Activated naive CD8-positive, alpha-beta T cell treated with anti-CD3 and anti-CD28 coated beads, Interleukin-2, amount 10 ng/mL, durations not matched to agents 7 days and 5 days (primary cell): ENCODE results near the gene PPM1K. TPM values are rescaled to one million over a fixed set of nuclear protein-coding genes. Genes with fewer than 3 reads are reported as not detected.

Experiments used
- ATAC-seq: fragments of 150-1000 bp; cut with Tn5 transposase; one replicate; pipeline ENCODE4 v1.10.0; 2021; ENCODE audit warnings: low read depth, moderate library complexity
- POLR2A ChIA-PET: fragments of 350-600 bp; sonication (Branson Sonifier 250); formaldehyde crosslinking; loops from one replicate; lab custom pipeline; 2021; ENCODE audit warnings: antibody characterized with exemption; lab: Charles Lee
- DNase-seq: peaks from one replicate; pipeline ENCODE4 v3.0.0; 2021
- H3K27ac Mint-ChIP-seq: one replicate; pipeline ENCODE4 v1.8.0; 2022; ENCODE audit warnings: mild to moderate bottlenecking, mixed read lengths
- H3K27me3 Mint-ChIP-seq: one replicate; pipeline ENCODE4 v1.8.0; 2022; ENCODE audit warnings: mild to moderate bottlenecking, moderate library complexity, mixed read lengths
- H3K36me3 Mint-ChIP-seq: one replicate; pipeline ENCODE4 v1.8.0; 2021; ENCODE audit warnings: mild to moderate bottlenecking, mixed read lengths
- H3K4me1 Mint-ChIP-seq: one replicate; pipeline ENCODE4 v1.8.0; 2021; ENCODE audit warnings: mixed read lengths
- H3K4me3 Mint-ChIP-seq: one replicate; pipeline ENCODE4 v1.8.0; 2022; ENCODE audit warnings: mild to moderate bottlenecking, moderate library complexity, mixed read lengths
- H3K9me3 Mint-ChIP-seq: one replicate; pipeline ENCODE4 v1.8.0; 2021; ENCODE audit warnings: mixed read lengths
- total RNA-seq, 2 experiments: library from RNA; stranded (reverse); gene quantifications; one replicate each; pipeline ENCODE4 v1.2.3, GENCODE V29; 2021

PPM1K gene
- total RNA-seq, 2 experiments from 2014 or later, result 81.4 to 82.7 TPM

GRCh38 chr4:88264336-88264735 lies 20.0 kb downstream of the PPM1K start:
- no peak for DNase-seq
- no peak overlapping the region for H3K4me3 Mint-ChIP-seq
- no peak overlapping the region for H3K27ac Mint-ChIP-seq
- POLR2A ChIA-PET, result interaction anchor here (1.1 to 1.6 kb wide), 2 partner anchors 19 to 20 kb away, joined by 4 read pairs; partner anchors contain the start of gene PPM1K
- ATAC-seq, result no peak
- peaks cover 1% of the 10 kb centered on the region for H3K4me1 Mint-ChIP-seq
- peaks cover 40% of the 10 kb centered on the region for H3K36me3 Mint-ChIP-seq
- H3K27me3 Mint-ChIP-seq, result no peaks in the 10 kb centered on the region
- H3K9me3 Mint-ChIP-seq, result no peaks in the 10 kb centered on the region

GRCh38 chr4:88257726-88258125 lies 26.6 kb downstream of the PPM1K start:
- Mint-ChIP-seq H3K4me3 (no peak overlapping the region), H3K9me3 (no peaks in the 10 kb centered on the region), H3K36me3 (peaks cover 22% of the 10 kb centered on the region), H3K27me3 (no peaks in the 10 kb centered on the region), H3K27ac (no peak overlapping the region), H3K4me1 (peaks cover 1% of the 10 kb centered on the region)
- ATAC-seq (no peak), DNase-seq (no peak)
- POLR2A ChIA-PET, result no interaction called here

- POLR2A ChIA-PET, result interaction anchor here (1.2 kb wide), 1 partner anchor 8 kb away, joined by 4 read pairs; no protein-coding TSS in a partner anchor
- no peak for DNase-seq
- no peak overlapping the region for H3K27ac Mint-ChIP-seq
- no peaks in the 10 kb centered on the region for H3K27me3 Mint-ChIP-seq
- no peak for ATAC-seq
- no peak overlapping the region for H3K4me3 Mint-ChIP-seq
- no peaks in the 10 kb centered on the region for H3K9me3 Mint-ChIP-seq
- no peaks in the 10 kb centered on the region for H3K4me1 Mint-ChIP-seq
- H3K36me3 Mint-ChIP-seq, result peaks cover 7% of the 10 kb centered on the region
Measured at GRCh38 chr4:88255111-88255510, 29.2 kb downstream of the PPM1K start.

GRCh38 chr4:88251924-88252323 lies 32.4 kb downstream of the PPM1K start:
- no peaks in the 10 kb centered on the region for H3K9me3 Mint-ChIP-seq
- no peak for DNase-seq
- H3K4me3 Mint-ChIP-seq, result no peak overlapping the region
- H3K27me3 Mint-ChIP-seq, result peaks cover 6% of the 10 kb centered on the region
- no peaks in the 10 kb centered on the region for H3K4me1 Mint-ChIP-seq
- no peak overlapping the region for H3K27ac Mint-ChIP-seq
- no peaks in the 10 kb centered on the region for H3K36me3 Mint-ChIP-seq
- ATAC-seq, result no peak
- POLR2A ChIA-PET, result no interaction called here

GRCh38 chr4:88247148-88247547 lies 37.2 kb downstream of the PPM1K start:
- H3K27me3 Mint-ChIP-seq, result peaks cover 7% of the 10 kb centered on the region
- no peaks in the 10 kb centered on the region for H3K9me3 Mint-ChIP-seq
- ATAC-seq, result no peak
- no peaks in the 10 kb centered on the region for H3K36me3 Mint-ChIP-seq
- no peak overlapping the region for H3K4me3 Mint-ChIP-seq
- POLR2A ChIA-PET, result interaction anchor here (1.6 kb wide), 1 partner anchor 8 kb away, joined by 4 read pairs; no protein-coding TSS in a partner anchor
- peaks cover 13% of the 10 kb centered on the region for H3K4me1 Mint-ChIP-seq
- H3K27ac Mint-ChIP-seq, result peak overlapping the region; percentile 36
- no peak for DNase-seq

- ATAC-seq (no peak), DNase-seq (no peak)
- H3K36me3 Mint-ChIP-seq, result no peaks in the 10 kb centered on the region
- peaks cover 7% of the 10 kb centered on the region for H3K27me3 Mint-ChIP-seq
- peaks cover 13% of the 10 kb centered on the region for H3K4me1 Mint-ChIP-seq
- POLR2A ChIA-PET, result interaction anchor here (1.6 kb wide), 1 partner anchor 9 kb away, joined by 4 read pairs; no protein-coding TSS in a partner anchor
- H3K9me3 Mint-ChIP-seq, result no peaks in the 10 kb centered on the region
- H3K27ac Mint-ChIP-seq, result peak overlapping the region; percentile 36
- no peak overlapping the region for H3K4me3 Mint-ChIP-seq
Measured at GRCh38 chr4:88246600-88246999, 37.8 kb downstream of the PPM1K start.

- POLR2A ChIA-PET, result interaction anchor here (1.2 to 3.5 kb wide), 4 partner anchors 26 to 212 kb away, joined by 4 to 25 read pairs (median 6); partner anchors contain the start of genes HERC5 and PPM1K
- H3K9me3 Mint-ChIP-seq, result no peaks in the 10 kb centered on the region
- peak overlapping the region; percentile 83 for H3K27ac Mint-ChIP-seq
- H3K4me3 Mint-ChIP-seq, result peak overlapping the region; percentile 67
- H3K4me1 Mint-ChIP-seq, result peaks cover 13% of the 10 kb centered on the region
- H3K27me3 Mint-ChIP-seq, result peaks cover 7% of the 10 kb centered on the region
- ATAC-seq (peak; percentile 95), DNase-seq (peak; percentile 61)
- H3K36me3 Mint-ChIP-seq, result no peaks in the 10 kb centered on the region
Measured at GRCh38 chr4:88244816-88245579, 39.4 kb downstream of the PPM1K start.

- no peak overlapping the region for H3K27ac Mint-ChIP-seq
- H3K27me3 Mint-ChIP-seq, result peaks cover 6% of the 10 kb centered on the region
- no peak for ATAC-seq
- DNase-seq, result no peak
- no peaks in the 10 kb centered on the region for H3K9me3 Mint-ChIP-seq
- H3K4me3 Mint-ChIP-seq, result no peak overlapping the region
- H3K36me3 Mint-ChIP-seq, result no peaks in the 10 kb centered on the region
- POLR2A ChIA-PET, result interaction anchor here (0.6 to 3.5 kb wide), 2 partner anchors 40 to 157 kb away, joined by 3 to 25 read pairs; partner anchors contain the start of gene PPM1K
- H3K4me1 Mint-ChIP-seq, result peaks cover 13% of the 10 kb centered on the region
Measured at GRCh38 chr4:88244056-88244455, 40.3 kb downstream of the PPM1K start.

- Mint-ChIP-seq H3K4me3 (no peak overlapping the region), H3K27ac (no peak overlapping the region), H3K27me3 (peaks cover 10% of the 10 kb centered on the region), H3K4me1 (peaks cover 13% of the 10 kb centered on the region), H3K9me3 (peaks cover 6% of the 10 kb centered on the region), H3K36me3 (peaks cover 8% of the 10 kb centered on the region)
- ATAC-seq, result no peak
- DNase-seq, result no peak
- POLR2A ChIA-PET, result no interaction called here
Measured at GRCh38 chr4:88242144-88242543, 42.2 kb downstream of the PPM1K start.

- Mint-ChIP-seq H3K27ac (no peak overlapping the region), H3K36me3 (peaks cover 13% of the 10 kb centered on the region), H3K4me1 (peaks cover 8% of the 10 kb centered on the region), H3K9me3 (peaks cover 6% of the 10 kb centered on the region), H3K27me3 (peaks cover 14% of the 10 kb centered on the region), H3K4me3 (no peak overlapping the region)
- POLR2A ChIA-PET, result interaction anchor here (1.1 kb wide), 1 partner anchor 82 kb away, joined by 3 read pairs; no protein-coding TSS in a partner anchor
- no peak for DNase-seq
- ATAC-seq, result no peak
Measured at GRCh38 chr4:88240297-88240714, 44.1 kb downstream of the PPM1K start.

- H3K4me3 Mint-ChIP-seq, result peak overlapping the region; percentile 65
- peaks cover 8% of the 10 kb centered on the region for H3K9me3 Mint-ChIP-seq
- H3K36me3 Mint-ChIP-seq, result peaks cover 5% of the 10 kb centered on the region
- POLR2A ChIA-PET, result interaction anchor here (1.0 to 1.4 kb wide), 4 partner anchors 30 to 226 kb away, joined by 3 to 4 read pairs (median 4); partner anchors contain the start of genes HERC5 and PPM1K
- ATAC-seq (peak; percentile 62), DNase-seq (no peak)
- H3K27me3 Mint-ChIP-seq, result no peaks in the 10 kb centered on the region
- H3K27ac Mint-ChIP-seq, result peak overlapping the region; percentile 82
- H3K4me1 Mint-ChIP-seq, result peaks cover 18% of the 10 kb centered on the region
Measured at GRCh38 chr4:88230969-88231771, 53.2 kb downstream of the PPM1K start.

- H3K36me3 Mint-ChIP-seq, result peaks cover 5% of the 10 kb centered on the region
- POLR2A ChIA-PET, result interaction anchor here (1.4 to 1.6 kb wide), 2 partner anchors 90 to 226 kb away, joined by 3 read pairs; partner anchors contain the start of gene HERC5
- H3K27ac Mint-ChIP-seq, result peak overlapping the region; percentile 82
- peaks cover 21% of the 10 kb centered on the region for H3K4me1 Mint-ChIP-seq
- H3K27me3 Mint-ChIP-seq, result no peaks in the 10 kb centered on the region
- ATAC-seq, result peak; percentile 66
- H3K4me3 Mint-ChIP-seq, result peak overlapping the region; percentile 65
- H3K9me3 Mint-ChIP-seq, result peaks cover 8% of the 10 kb centered on the region
- no peak for DNase-seq
Measured at GRCh38 chr4:88230461-88230891, 53.9 kb downstream of the PPM1K start.

GRCh38 chr4:88227734-88228133 lies 56.6 kb downstream of the PPM1K start:
- POLR2A ChIA-PET, result no interaction called here
- Mint-ChIP-seq H3K4me1 (peaks cover 24% of the 10 kb centered on the region), H3K27me3 (no peaks in the 10 kb centered on the region), H3K36me3 (peaks cover 4% of the 10 kb centered on the region), H3K9me3 (peaks cover 8% of the 10 kb centered on the region), H3K4me3 (no peak overlapping the region), H3K27ac (no peak overlapping the region)
- ATAC-seq (no peak), DNase-seq (no peak)
